GM21423 (cell line): ENCODE measurements around the gene LHX1.

Source experiments
- ATAC-seq: cut with Tn5 transposase; IDR thresholded peaks from one replicate; pipeline ENCODE4 v1.9.1; 2021; ENCODE audit warnings: mild to moderate bottlenecking, moderate library complexity; ENCODE audit not compliant: unreplicated experiment

The LHX1 gene

DNA sequence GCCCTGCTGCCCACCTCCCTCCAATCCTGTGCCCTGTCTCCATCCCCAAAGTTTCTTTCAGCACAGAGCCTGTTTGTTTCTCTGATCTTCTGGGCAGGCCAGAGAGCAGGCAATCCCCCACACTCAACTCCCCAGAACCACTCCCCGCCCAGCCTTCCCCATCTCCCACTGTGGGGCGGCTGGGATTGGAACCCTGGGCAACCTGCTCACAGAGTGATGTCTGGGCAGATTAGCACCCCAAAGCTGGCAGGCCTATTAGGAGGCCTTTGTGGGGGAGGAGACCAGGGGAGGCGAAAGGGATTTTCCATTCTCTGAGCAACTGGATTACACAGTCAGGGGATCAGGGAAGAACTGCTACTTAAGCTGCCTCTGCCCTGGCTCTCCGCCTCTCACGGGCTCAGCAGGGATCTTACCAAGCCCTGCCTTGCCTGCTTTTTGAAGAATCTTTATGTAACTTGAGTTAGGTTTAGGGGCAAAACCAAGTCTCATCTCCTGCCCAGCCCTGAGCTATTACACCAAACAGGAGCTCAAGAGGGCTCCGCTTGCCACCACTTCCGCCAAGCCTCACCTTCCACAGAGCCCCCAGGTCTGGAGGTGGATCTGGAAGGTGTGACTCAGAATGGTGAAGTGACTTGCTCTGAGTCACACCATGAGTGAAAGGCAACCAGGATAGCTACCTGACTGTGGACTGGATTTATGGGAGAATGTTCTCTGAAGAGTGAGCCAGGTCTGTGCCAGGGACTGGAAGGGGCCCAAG is 16.0 kb upstream of the LHX1 start:
- no peak for ATAC-seq

DNA sequence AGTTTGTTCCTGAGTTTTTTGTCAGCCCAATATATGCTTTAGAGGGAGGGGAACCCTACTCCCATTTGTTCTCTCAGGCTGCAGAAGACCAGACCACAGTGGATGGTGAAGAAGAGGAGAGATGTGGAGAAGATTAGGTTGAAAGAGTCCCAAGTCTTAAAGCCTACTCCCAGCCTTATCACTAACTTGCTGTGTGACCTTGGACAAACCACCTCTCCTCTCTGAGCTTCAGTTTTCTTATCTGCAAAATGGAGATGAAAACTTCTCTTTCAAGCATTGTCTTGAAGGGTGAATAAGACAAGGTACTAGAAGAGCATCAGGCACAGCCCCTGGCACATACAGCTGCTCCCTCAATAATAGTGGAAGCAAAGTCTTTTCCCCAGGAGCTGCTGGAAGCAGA is 15.1 kb upstream of the LHX1 start:
- no peak for ATAC-seq

DNA sequence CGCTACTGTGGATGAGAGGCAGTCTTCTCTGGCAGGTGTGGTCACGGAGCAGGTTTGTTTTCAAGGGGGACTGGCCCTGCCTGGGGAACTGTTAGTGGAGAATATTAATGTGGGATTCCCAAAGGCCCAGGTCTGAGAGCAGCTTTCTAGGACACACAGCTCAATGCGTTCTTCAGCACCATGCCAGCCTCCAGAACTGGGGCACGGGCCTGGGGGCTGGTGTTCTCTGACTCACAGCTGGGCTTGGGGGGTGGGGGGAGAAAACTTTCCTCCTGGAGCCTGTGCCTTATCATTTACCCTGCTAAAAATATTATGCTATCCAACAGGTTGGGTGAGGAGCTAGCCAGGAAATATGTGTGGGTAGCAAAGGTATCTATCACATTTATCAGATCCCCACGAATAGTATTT is 13.5 kb upstream of the LHX1 start:
- ATAC-seq, result no peak

DNA sequence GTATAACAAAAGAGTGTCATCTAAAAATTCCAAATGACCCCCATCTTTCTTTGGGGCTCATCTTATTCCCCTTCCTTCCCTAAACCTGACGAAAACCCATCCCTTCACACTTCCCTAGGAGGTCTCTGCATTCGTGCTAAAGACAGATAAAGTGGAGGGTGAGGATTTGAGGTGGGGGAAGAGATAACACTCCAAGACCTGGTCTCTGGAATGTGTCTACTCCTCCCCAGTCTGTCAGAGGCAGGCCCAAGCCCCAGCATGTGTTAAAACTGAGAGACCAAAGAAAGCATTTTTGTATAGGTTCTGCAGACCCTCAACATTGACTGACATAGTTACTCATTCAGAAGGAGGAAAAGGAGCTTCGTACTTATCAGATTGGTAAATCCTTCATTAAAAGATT is 11.0 kb upstream of the LHX1 start:
- ATAC-seq, result no peak

DNA sequence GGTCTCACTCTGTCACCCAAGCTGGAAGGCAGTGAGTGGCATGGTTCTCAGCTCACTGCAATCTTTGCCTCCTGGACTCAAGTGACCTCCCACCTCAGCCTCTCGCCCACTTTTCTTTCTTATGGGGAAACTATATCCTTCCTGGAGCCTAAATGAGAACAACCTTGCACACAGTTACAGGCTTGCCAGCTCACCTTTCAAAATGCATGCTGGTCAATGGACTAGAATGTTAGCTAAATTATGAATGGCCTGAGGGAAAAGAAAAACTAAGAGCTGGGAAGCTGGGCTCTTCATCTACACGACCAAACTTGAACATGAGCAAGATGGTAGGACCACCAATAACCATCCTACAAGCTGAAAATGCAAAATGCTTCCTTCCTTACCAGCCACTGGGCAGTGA is 10.6 kb upstream of the LHX1 start:
- no peak for ATAC-seq

DNA sequence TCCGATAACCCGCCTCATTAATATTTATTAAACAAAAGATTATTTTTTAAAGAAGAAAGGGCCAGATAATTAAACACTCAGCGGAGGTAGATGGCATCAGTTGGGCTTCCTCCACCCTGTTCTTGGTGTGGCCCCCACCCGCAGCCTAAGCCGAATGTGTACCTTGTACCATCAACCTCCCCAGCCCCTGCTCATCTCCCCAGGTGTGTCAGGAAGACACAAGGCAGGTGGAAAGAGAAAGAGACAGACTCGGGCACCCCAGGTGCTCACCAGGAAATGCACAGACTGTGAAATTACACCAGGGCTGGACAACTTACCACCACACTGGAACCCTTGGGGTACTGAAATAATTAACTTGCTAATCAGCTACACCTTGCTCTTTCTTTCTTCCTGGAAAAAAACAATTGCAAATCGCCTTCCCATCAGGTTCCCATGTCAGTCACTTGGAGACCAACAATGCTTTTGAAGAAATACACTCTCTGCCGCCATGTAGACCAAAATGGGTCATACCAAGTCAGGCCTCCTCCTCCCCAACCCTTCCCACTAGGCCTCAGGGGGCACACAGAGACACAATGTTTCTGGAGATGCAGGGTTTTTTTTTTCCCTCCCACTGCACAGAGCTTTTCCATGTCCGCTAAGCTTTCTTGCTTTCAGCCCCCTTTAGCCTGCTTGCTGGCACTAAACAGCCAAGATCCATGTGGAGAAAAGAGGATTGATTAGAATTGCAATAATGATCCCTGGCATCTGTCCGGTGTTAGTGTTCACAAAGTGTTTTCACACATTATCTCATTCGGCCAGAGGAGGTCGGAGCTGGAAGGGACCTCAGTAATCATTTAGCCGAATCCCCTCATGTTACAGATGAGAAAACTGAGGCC is 8.6 kb upstream of the LHX1 start:
- ATAC-seq, result no peak

DNA sequence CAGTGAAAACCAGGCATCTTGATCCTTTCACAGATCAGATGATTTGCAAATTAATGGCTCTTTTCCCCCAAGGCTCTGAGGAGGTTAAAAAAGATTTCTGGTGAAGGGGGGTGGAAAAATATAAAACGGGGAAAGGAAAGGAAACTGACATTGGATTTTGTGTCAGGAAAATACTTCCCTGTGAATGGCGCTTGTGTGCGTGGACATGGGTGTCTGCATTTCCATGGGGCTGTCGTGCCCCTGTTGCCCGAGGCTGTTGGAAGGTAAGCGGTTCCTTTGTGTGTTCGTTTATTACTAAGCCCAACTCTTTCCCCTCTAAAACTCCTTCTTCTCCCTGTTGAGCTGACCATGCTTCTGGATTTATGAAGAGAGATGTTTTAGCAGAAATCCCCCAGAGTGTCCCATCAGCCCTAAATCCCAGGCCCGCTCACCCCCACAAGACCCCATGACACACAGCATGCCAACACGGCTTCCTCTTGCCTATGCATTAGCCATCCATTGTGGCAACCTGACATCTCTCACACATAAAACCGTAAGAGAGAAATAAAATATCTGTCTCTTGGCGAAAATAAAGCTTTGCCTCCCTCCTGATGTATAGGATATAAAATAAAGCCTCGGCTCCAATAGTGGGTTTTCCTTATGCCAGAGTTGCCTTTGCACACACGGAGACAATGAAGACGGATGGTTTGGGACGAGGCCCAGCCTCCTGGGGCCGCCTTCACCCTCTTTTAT is 7.3 kb upstream of the LHX1 start:
- no peak for ATAC-seq

DNA sequence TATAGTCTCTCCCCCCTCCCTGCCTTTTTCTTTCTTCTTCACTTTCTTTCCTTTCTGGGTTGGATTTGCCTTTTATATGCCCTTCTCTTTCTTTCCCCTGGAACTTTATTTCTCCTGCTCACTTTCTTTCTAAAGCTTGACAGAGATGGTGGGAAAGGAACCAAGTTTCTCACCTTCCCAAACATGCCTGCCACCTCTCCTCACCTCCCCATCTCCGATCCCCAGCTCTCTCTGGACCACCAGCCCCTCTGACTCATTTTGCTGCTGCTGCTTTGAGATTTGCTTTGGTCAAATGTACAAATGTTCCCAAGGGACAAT is 6.7 kb upstream of the LHX1 start:
- no peak for ATAC-seq

DNA sequence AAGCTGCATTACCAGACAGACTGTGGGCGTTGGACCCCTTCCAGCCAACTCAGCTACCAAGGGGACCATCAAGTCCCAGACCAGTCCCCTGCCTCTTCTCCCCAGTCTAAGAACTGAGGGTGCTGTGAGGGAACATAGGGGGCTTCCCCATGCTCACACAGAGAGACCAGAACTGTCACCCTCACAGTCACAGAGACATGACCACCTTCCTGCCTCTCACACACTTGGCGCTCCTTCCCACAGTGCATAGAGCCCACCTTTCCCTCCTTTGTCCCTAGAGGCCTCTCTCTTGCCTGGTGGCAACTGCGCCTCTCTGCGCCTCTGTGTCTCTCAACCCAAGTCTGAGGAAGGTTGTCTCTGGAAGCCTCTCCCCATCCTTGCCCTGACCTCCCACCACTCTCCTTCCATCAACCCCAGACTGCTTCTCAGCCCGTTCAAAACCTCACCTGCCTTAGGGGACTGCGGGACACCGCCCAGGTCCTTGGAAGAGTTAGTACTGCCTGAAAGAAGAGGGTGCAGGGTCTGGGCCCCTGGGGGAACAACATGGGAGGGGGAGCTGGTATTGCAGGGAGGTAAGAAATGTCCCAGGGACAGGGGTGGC is 6.1 kb upstream of the LHX1 start:
- no peak for ATAC-seq

DNA sequence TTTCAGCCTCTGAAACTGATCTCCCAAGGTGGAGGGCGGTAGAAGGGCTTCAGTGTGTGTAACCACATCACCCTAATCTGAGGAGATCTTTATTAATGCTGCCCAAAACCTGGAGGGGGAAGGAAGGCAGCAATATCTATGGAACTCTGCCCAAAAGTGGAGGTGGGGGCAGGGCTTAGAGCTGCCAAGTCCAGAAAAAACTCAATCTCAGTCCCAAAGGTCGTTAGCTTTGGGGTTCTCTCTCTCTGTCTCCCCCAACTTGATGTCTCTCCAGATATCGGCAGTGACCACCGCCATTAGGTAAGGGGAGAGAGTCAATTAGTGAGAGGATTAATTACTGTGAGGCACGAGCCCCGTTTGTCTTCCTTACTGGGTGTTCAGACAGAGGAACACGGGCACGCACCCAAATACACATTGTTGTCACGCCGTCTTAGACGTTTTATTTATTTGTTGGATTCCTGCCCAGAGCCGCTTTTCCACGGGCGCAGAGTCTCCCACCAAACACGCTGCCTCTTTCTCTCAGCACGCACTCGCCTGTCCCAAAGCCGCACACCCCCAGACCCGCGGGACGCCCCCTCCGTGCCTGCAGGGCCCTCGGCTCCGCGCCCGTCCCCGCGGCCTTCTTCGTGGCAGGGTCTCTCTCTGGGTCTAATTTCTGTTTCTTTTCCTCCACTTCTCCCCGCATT is 5.4 kb upstream of the LHX1 start:
- ATAC-seq, result no peak

DNA sequence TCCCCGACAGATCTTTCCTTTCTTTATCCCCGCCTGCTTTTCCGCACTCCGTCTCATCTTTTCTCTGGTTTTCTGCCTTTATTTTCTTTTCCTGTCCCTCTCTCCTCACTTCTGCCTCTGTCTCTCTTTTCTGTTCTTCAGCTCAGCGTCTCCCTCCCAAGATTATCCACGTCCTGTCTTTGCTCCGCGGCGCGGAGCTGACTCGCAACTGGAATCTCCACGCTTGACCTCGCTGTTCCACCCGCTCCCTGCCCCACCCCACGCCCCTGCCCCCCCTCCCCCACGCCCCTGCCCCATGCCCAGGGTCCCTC is 4.9 kb upstream of the LHX1 start:
- no peak for ATAC-seq

DNA sequence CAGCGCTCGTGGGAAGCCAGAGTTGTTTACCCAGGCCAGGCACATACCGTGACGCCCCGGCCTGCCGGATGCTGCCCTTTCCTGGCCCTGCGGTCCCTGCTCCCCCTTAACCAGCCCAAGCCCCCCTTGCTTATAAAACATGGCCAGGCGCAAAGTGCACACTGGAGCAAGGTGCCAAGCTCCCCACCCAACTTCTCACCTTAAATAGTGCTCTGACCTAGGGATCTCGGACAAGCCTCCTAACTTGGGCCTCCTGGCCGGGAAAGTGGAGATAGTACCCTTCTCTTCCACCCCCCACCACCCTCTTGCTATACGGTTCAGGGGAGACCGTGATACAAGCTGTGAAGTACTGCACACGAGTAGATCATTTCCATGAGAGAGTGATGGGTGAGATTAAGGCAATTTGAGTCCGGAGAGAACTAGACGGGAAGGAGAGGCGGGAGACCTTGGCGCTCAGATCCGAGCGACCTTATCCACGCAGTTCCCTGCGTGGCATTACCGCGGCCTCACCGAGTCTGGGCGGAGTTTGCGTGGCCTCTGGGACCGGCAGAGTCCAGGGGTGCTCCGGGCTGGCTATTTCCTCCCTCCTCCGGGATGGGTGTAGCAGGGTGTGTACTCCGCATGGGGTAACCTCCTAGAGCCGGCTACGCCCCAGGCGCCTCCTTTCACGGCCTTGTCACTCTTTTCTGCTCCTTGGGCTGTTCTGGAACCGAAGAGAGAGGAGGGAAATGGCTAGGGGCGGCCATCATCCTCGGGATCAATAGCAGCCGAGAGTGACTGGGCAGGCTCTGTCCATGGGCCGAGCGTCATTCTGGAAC is 4.4 kb upstream of the LHX1 start:
- ATAC-seq, result no peak

DNA sequence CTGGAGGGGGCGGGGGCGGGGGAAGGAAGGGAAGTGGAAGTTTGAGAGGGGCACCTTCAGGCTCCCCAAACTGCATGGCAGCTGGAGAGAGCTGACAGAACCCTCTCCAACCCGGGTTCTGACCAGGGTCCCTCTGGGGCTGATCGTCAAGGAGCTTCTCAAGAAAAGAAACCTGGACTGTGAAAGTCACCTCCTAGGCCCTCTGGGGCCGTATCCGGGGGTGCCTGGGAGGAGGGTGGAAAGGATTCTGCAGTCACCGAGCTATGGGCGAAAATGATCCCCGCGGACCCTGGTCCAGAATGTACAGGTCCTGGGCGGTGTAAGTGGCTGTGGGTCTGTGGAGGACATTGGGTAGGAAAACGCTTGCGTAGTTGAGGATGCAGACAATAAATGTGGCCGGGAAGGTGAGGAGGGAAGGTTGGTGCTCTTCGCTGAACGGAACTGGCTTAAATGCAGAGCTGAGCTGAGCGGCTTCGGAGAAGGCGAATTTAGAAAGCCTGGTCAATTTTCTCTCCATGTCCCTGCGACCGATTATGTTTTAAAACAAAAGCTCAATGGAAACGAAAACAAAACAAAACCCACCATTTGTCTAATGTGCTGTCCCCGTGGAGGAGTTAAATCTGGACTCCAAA is 3.6 kb upstream of the LHX1 start:
- ATAC-seq, result no peak

DNA sequence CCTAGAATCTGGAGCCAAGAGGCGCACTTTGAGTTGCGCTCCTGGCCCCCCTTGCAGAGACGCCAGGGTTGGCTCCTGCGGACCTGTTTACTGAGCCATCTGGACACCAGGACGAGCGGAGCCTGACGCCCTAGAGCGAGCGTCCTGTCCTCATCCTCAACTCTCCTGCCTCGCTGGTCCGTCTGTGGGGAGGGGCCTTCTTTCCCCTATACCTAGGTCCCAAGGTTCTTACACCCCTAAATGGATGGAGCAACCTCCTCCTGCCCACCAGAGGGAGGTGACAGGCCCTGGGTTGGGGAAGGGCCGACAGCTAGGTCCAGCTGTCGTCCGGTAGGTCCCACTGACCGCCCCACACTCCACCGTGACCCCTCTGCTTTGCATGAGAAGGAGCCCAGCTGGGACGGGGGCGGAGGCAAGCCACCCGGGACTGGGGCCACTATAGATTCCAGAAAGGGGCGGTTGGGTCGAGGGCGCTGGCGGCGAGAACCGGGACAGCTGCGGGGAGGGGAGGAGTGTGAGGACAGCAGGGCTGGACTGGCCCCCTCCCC is 3.1 kb upstream of the LHX1 start:
- ATAC-seq, result no peak

DNA sequence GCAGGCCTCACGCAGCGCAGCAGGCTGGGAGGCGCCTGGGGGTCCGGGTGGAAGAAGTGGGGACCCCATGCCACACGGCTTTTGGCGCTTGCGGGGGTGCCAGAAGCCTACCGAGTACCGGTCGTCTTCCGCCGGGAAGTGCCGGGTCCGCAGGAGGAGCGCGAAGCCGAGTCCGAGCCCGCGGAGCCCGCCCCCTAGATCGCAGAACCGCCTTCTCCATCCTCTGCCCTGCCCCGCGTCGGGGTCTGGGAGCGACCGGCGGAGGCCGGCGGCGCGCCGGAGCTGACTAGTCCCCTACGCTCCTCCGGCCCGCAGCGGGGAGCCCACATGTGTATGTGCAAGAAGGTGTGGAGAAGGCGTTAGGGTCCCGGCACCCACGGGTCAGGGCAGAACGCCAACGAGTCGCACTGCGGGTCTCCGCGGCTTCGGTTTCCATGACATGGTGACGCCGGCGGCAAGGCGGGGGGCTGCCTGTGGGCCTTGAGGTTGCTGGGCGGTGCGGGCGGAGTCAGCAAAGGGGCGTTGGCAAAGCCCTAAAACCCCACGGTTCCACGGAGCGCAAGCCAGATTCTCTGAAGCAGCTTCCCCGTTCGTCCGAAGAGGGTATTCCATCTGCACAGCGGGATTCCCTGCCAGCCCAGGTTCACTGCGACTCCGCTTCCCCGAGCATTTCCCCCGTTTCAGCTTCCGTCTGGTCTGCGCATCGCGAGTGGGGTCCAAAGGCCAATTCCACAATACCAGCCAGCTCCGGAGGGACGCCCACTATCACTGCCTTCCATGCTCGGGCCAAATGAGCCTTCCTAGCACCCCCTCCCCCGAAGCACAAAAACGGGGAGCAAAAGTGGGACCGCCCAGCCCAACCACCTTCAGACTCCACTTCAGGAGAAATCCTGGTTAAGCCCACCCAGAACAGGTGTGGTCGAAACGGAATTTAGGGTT is 2.3 kb upstream of the LHX1 start:
- ATAC-seq, result no peak

DNA sequence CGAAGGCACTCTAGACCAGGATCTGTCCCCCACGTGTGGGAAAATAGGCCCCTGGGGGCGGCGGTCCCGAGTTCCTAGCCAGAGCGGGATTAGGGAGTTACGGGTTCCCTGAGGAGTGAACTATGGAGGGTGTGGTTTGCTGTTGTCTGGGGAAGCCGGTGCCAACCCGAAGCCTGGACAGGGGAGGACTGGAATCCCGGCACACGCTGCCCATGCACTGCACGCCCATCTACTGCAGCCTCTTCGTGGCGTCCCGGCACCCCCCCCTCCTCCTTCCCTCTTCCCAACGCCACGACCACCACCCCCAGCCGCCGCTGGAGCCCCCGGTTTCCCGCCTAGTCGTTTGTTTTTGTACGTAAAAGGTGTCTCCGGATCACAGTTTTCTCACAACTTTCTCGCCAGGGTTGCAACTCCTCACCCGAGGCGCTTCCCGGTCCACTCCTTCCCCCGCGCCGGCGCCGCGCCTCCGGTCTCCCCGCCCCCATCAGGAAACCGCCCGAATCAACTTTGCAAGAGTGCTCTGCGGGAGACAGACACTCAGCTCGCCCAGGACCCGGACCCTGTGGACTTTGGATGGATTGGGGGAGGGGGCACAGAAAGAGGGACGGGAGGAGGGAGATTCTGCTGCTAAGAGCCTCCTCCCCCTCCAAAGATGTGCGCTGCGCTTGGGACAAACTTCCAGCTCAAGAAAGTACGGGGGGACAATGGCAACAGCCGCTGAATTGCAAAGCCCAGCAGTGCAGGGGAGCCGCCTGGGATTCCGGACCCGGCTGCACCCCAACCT is 1.4 kb upstream of the LHX1 start:
- no peak for ATAC-seq

DNA sequence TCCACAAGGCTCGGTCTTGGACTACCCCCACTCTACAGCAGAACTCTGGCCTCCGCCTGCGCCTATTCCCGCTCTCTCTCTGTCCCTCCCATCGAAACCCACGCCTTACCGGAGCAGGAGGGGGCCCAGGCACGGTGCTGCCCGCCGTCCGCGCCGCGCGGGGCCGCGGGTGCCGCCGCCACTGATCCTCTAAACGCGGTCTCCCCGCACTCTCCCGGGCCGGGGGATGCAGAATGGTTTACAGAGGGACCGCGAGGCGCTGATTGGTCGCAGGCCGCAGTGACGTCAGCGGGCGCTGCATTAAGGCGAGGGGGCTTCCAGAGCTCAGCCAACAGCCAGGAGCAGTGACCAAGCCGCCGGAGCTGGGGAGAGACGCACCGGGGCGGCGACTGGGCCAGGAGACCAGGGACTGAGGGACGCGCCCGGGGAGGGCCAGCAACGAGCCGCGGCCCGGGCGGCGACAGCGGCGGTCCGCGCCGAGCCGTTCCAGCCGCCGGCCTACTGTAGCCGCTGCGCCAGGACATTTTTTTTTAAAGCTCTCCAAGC is 747 bp upstream of the LHX1 start:
- ATAC-seq, result no peak
